A549 treated with AZD9567 at 1 μM for 4 hours (cell line): ENCODE data around the gene RGPD8. TPM values are rescaled to one million over a fixed set of nuclear protein-coding genes. Genes with fewer than 3 reads are reported as not detected.

Experiments used
- total RNA-seq: library from RNA; stranded (reverse); fragments of 200-300 nt; extraction: Qiagen RNA extraction; gene quantifications from 5 replicates; pipeline ENCODE4 v1.2.3, GENCODE V29; 2022; ENCODE audit not compliant: insufficient read depth

The RGPD8 gene
- 2.4 to 3.5 TPM (median 3.1 TPM) in 5 replicates for total RNA-seq

DNA sequence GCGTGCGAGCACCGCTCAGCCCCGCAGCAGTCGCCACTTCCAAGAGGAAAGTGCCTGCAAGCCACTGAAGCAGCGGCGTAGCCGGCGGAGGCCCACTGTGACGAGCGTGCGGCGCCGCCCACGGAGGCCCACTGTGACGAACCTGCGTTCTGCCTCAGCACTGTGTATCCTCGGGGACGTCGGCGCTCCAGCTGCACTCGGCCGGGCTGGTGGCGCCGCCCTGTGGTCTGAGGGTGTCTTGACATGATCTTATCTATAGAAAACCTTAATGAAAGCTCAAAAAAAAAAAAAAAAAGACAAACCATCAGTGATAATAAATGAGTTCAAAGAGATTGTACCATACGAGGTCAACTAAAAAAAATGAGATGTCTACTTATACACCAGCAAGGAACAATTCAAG is at the start of gene RGPD8:
Gene RGPD8 (minus strand): TSS at position 166 of the 400 bp plus-strand sequence. CDS start 192 bp downstream, outside the sequence.

DNA sequence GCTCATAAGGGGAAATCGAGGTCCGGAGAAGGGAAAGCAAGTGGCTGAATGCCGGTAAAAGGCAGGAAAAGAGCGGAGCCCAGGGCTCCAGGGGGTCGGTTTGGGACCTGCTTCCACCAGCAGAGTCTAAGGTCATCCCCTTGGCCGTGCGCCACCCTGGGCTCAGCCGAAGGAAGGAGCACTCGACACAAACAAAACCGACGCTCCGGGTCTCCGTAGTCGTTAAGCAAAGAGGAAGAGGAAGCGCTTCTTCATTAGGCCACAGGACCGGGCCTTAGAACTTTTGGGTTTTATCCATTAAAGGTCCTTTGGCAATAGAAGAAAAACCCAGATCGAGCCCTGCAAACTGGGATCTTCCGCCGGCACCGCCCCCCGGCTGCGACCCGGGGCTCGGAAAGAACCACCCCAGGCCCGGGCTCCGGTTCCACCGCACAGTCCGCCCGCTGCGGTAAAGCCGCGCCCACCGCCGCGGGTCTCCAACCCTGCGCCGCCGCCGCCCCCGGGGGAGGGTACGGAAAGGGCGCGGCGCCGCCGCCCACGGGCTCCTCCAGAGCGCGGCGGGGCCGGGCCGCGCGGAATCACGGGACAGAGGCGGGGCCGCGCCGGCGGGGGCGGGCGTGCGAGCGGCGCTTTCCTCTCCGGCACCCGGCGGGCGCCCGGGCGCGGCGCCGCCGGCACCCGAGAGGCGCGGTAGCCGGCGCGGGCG is 48.2 kb upstream of the RGPD8 start, which contains the start of gene TTL:
Gene TTL (plus strand): TSS at position 629 of the 706 bp plus-strand sequence. CDS start 189 bp downstream, outside the sequence.

Other genes with a start within 250 kb of the RGPD8 start
- gene ZC3H8, start 178.6 kb downstream of the RGPD8 start, total RNA-seq = 14.7 to 17.1 TPM (median 15.2 TPM) in 5 replicates
- 0.16 to 0.51 TPM (median 0.34 TPM) in 5 replicates for gene ZC3H6, start 158.0 kb downstream of the RGPD8 start, total RNA-seq
- 37.3 to 50.2 TPM (median 39.3 TPM) in 5 replicates for gene TTL, start 48.5 kb upstream of the RGPD8 start, total RNA-seq
- gene POLR1B, start 108.8 kb upstream of the RGPD8 start, total RNA-seq = 22.9 to 41.1 TPM (median 24.5 TPM) in 5 replicates
- 57.9 to 71.8 TPM (median 62.7 TPM) in 5 replicates for gene CHCHD5, start 151.0 kb upstream of the RGPD8 start, total RNA-seq
- gene SLC20A1, start 212.3 kb upstream of the RGPD8 start, total RNA-seq = 131 to 176 TPM (median 137 TPM) in 5 replicates